HG03342 (cell line): ENCODE data around the gene HTRA2.

Experiments used
- ATAC-seq: cut with Tn5 transposase; IDR thresholded peaks from one replicate; pipeline ENCODE4 v1.9.1; 2021; ENCODE audit warnings: mild to moderate bottlenecking, moderate library complexity; ENCODE audit not compliant: unreplicated experiment

Gene HTRA2

GRCh38 chr2:74515271-74515980 is 14.3 kb upstream of the HTRA2 start:
- no peak for ATAC-seq

GRCh38 chr2:74515981-74516633 is 13.6 kb upstream of the HTRA2 start:
- peak; percentile 83 for ATAC-seq

GRCh38 chr2:74516650-74517049 is 13.1 kb upstream of the HTRA2 start:
- ATAC-seq: no peak

GRCh38 chr2:74522516-74522915 is 7.2 kb upstream of the HTRA2 start:
- no peak for ATAC-seq

GRCh38 chr2:74524005-74524404 is 5.7 kb upstream of the HTRA2 start:
- no peak for ATAC-seq

GRCh38 chr2:74524955-74525716 is 4.6 kb upstream of the HTRA2 start:
- no peak for ATAC-seq

- peak; percentile 20 for ATAC-seq
Measured at GRCh38 chr2:74525717-74526648, 3.8 kb upstream of the HTRA2 start, which contains the start of gene DQX1. Gene DQX1, minus strand, starts transcription at chr2:74526231. Its CDS starts 502 bp downstream, at chr2:74525729.

- no peak for ATAC-seq
Measured at GRCh38 chr2:74526649-74527230, 3.0 kb upstream of the HTRA2 start.

GRCh38 chr2:74527741-74528140 is 2.0 kb upstream of the HTRA2 start:
- no peak for ATAC-seq

- peak; percentile 12 for ATAC-seq
Measured at GRCh38 chr2:74528600-74529356, 955 bp upstream of the HTRA2 start.

- ATAC-seq: peak; percentile 30
Measured at GRCh38 chr2:74530239-74531187, 780 bp downstream of the HTRA2 start.

GRCh38 chr2:74531666-74532065 is 1.9 kb downstream of the HTRA2 start:
- no peak for ATAC-seq

- no peak for ATAC-seq
Measured at GRCh38 chr2:74532222-74532621, 2.5 kb downstream of the HTRA2 start.

GRCh38 chr2:74533464-74533863 is 3.7 kb downstream of the HTRA2 start:
- ATAC-seq: no peak

- no peak for ATAC-seq
Measured at GRCh38 chr2:74534411-74534810, 4.7 kb downstream of the HTRA2 start.

GRCh38 chr2:74535440-74535965 is 5.8 kb downstream of the HTRA2 start:
- no peak for ATAC-seq

- no peak for ATAC-seq
Measured at GRCh38 chr2:74536166-74536950, 6.6 kb downstream of the HTRA2 start.
